Stimulated activated CD8-positive, alpha-beta memory T cell treated with anti-CD3 and anti-CD28 coated beads, Interleukin-7, amount 100 ng/mL, for 48 hours (primary cell): ENCODE results near the gene VAV2.

Experiments used
- DNase-seq, 2 donors: peaks; one replicate each; pipeline ENCODE4 v3.0.0-alpha.2; 2020; ENCODE audit warnings: low read depth in 1 of 2; ENCODE audit errors: extremely low read depth in 1 of 2

Gene VAV2

GRCh38 chr9:133822430-133823065, 169.6 kb downstream of the VAV2 start:
- DNase-seq: no peak

DNA sequence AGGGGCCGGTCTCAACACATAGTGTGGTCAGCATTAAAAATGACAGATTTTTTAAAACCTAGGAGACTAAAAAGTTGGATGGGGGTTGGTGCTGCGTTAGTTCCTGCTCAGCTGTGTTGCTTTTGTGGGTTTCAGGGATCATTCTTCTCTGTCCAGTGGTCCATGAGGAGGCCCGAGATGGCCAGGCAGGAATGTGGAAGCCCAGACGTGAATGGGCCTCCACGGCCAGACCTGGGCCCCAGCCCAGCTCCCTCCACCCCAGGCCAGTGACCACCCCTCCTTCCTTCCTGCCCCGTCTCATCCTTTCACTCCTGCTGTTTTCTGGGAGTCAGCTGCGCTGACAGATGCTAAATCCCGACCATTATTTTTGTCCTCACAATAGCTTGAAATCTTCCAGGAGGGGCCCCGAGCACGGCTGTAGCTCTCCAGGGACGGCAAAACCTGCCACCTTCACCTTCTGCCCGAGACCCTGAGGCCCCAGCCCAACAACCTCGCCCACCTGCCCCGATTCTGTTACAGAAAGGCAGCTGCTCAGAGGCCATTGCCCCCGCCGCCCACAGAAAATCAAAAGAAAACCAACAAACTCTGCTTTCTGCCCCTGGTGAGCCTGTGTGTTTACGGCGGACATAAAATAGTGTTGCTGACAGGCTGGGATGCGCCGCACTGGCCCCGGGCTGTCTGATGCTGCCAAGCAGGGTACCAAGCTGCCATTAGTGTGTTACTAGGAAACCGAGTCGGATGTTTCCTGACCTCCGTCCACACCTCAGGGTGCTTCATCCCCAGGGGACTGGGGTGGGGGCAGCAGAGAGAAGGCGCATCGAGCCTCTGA, 170.3 kb downstream of the VAV2 start:
- no peak for DNase-seq

GRCh38 chr9:133819923-133820322, 172.2 kb downstream of the VAV2 start:
- no peak for DNase-seq

GRCh38 chr9:133818444-133818843, 173.7 kb downstream of the VAV2 start:
- no peak for DNase-seq

DNA sequence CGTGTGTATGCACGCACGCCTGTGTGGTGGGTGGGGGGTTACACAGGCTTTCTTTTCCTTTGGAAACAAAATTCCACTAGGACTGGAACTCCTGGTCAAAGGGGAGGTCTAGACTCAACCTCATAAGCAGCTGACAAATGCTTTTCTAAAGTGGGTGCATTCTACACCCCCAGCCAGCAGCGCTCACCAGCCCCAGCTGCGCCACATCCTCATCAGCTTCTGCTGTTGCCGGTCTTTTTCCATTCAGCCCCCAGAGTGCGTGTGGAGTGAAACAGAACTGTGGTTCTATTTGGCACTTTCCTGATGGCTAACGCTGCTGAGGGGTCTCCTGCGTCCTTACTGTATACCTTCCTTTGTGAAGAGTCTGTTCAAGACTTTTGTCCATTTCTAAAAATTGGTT, 176.3 kb downstream of the VAV2 start:
- no peak for DNase-seq

DNA sequence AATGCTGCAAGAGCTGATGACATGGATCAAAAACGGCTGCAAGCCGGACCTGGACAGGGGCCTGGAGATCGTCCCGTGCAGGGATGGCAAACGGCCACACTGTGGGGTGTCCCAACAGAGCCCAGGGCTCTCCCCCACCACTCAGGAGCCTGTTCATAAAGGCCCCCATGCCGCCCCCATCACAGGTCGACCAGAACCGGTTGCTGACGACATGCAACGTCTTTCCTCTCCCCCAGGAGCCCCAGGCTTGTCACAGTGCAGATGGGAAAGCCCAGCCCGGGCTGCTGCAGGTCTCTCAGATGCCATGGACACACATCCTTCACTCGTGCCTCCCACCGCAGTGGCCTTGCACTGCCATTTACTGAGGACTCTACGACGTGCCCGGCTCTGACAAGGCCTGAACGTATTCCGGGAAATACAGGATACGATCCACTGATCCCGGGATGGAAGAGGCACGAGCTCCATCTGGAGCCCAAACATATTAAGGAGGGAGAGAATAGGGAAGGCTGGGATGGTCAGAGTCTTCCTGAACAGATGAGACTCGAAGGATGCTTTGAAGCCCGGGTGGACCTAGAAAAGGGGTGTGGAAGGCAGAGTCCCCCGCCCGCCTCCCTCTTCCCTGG, 177.4 kb downstream of the VAV2 start:
- DNase-seq: no peak

- no peak for DNase-seq
Observed at GRCh38 chr9:133813749-133814585, 178.2 kb downstream of the VAV2 start.

- DNase-seq: no peak
Observed at GRCh38 chr9:133812941-133813748, 179.0 kb downstream of the VAV2 start.

- DNase-seq: no peak
Observed at GRCh38 chr9:133812077-133812868, 179.9 kb downstream of the VAV2 start.

GRCh38 chr9:133811471-133811870, 180.7 kb downstream of the VAV2 start:
- no peak for DNase-seq

DNA sequence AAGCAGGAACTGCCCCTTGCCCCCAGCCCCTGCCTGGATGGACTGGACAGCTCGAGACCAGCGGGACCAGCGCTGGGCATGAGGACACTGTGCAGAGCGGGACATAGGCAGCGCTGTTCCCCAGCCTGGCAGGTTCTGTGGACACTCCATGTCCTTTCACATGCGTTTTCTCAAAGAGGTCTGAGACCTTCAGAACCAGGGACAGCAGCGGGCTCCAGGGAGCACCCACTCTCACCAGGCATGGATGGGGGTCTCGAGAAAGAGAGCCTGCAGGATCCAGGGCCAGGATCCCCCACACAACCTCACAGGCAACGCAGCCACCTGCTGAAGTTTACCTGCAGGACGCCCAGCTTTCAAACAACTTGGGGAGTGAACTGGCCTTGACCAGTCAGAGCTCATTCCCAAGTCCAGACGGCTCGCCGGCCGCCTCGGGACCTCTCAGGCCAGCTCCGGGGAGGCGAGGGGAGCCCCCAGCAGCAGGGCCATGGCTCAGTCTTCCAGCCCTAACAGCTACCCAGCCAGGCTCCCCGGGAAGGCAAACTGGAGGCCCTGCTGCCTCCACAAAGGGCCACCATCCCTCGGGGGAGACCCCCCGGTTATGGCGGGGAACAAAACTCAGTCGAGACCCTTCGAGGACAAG, 181.4 kb downstream of the VAV2 start:
- no peak for DNase-seq

DNA sequence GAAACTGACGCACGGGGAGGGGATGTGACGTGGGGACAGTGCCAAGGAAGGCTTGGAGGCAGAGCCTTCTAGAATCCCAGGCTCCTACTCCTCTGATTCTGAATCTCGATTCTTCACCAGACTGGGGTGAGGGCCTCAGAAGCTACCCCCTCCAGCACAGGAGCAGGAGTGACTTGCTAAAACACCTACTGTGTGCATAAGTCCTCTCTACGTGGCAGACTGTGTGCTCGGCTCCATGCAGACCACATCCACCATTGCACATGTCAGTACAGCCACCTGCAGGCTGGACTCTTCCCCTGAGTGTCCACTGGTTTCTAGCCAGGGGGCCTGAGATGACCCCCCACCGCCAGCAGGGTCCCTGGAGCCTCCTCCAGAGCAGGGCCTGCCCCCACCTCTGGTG, 182.8 kb downstream of the VAV2 start:
- DNase-seq: no peak

DNA sequence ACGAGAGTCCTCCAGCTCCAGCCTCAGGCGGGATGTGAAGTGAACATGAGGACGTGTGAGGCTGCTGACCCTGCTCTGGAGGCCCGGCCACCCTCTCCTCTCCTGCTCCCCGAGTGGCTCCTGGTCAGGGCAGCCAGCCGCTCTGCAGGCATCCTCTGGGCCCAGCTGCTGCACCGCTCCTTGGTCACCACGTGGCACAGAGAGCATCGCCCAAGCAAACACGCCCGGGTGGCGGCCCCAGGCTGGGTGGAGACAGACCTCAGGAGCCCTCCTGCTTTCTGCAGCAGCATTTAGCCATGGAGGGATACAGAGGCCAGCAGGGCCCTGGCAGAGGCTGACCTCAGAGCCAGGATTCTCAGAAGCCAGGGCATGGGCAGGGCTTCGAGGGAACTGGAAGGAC, 184.3 kb downstream of the VAV2 start:
- DNase-seq: no peak

- DNase-seq: no peak
Observed at GRCh38 chr9:133807037-133807436, 185.1 kb downstream of the VAV2 start.

GRCh38 chr9:133806623-133807010, 185.5 kb downstream of the VAV2 start:
- no peak for DNase-seq

GRCh38 chr9:133805876-133806622, 186.1 kb downstream of the VAV2 start:
- DNase-seq: no peak

DNA sequence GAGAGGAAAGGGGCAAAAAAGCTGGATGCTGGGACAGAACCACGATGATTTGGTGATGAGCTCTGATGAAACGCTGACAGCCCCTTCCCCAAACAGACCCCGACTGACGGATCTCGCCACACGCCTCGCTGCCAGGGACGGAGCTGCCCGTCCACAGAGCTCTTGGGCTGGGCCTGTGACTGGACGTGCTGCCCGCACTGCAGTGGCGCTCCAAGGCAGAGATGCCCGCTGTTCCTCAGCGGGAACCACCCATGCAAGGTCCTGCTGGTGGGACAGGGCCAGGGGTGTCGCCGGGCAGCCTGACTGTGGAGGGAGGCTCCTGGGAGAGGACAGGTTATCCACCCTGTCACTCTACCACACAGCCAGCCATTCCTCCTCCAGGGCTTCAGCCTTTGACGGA, 187.9 kb downstream of the VAV2 start:
- no peak for DNase-seq

- DNase-seq: no peak
Observed at GRCh38 chr9:133803745-133804144, 188.4 kb downstream of the VAV2 start.
